Thyroid gland (tissue), 4 donors: ENCODE measurements around the gene UBE2L3.

Experiments used
- CTCF ChIP-seq, 6 experiments: fragments of 200-600 bp in 3 of 6; fragments of 450-650 bp in 3 of 6; sonication (generic) in 3 of 6; IDR thresholded peaks; one replicate each; pipeline ENCODE4 v1.5.1; 2016 to 2019; ENCODE audit warnings: antibody characterized with exemption in 6 of 6, mild to moderate bottlenecking in 2 of 6, inconsistent platforms in 1 of 6, moderate library complexity in 1 of 6
- POLR2A ChIP-seq, 2 donors: fragments of 450-650 bp; IDR thresholded peaks; one replicate each; pipeline ENCODE4 v1.6.1; 2017; ENCODE audit warnings: antibody characterized with exemption in 2 of 2, mild to moderate bottlenecking in 2 of 2, moderate library complexity in 1 of 2

DNA sequence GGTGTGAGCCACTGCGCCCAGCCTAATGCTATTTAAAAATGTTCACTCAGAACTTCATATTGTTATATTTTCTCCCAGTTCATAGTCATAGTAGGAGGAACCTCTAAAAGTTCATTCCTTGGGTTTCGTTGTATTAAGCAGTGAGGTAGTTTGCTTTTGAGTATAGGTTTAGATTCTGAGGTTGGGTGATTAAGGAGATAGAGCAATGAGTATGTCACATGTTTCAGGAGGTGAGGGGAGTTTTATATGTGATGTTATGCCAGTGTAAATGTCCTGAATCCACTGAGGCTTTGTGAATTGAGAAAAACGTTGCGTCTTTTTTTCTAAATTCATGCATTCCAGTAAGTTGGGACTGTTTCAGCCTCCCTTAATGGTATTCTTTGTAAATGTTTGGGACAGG lies 4.2 kb downstream of the UBE2L3 start:
- no peak for TF ChIP-seq CTCF (IDR thresholded peaks at IDR 0.05)
- no peak for TF ChIP-seq POLR2A (IDR thresholded peaks at IDR 0.05)
